Measurements from ENCODE around the gene RAMP1.

The RAMP1 gene

GRCh38 chr2:237820421-237820820 is 39.0 kb upstream of the RAMP1 start:
- TF ChIP-seq CTCF (IDR thresholded peaks at IDR 0.05; ENCODE audit: low read depth, low read length) (no peak), POLR2A (IDR thresholded peaks at IDR 0.05; ENCODE audit: extremely low read depth, insufficient read length) (no peak), MYC (IDR thresholded peaks at IDR 0.05; ENCODE audit: low read depth, low read length) (no peak), MAX (IDR thresholded peaks at IDR 0.05; ENCODE audit: low read depth, low read length) (no peak)
- no peak overlapping the region for H3K4me3 ChIP-seq (ENCODE audit: low read depth, low read length)
- DNase-seq (ENCODE audit: low read depth) = no peak

- no peak overlapping the region for H3K4me3 ChIP-seq (ENCODE audit: low read depth, low read length)
- DNase-seq (ENCODE audit: low read depth) = no peak
- TF ChIP-seq CTCF (IDR thresholded peaks at IDR 0.05; ENCODE audit: low read depth, low read length) (no peak), POLR2A (IDR thresholded peaks at IDR 0.05; ENCODE audit: extremely low read depth, insufficient read length) (no peak), MYC (IDR thresholded peaks at IDR 0.05; ENCODE audit: low read depth, low read length) (no peak), MAX (IDR thresholded peaks at IDR 0.05; ENCODE audit: low read depth, low read length) (no peak)
Observed at GRCh38 chr2:237823544-237823943, 35.9 kb upstream of the RAMP1 start.

- DNase-seq (ENCODE audit: low read depth) = no peak
- TF ChIP-seq MAX (IDR thresholded peaks at IDR 0.05; ENCODE audit: low read depth, low read length) = no peak
- TF ChIP-seq POLR2A (IDR thresholded peaks at IDR 0.05; ENCODE audit: extremely low read depth, insufficient read length) = no peak
- no peak for TF ChIP-seq MYC (IDR thresholded peaks at IDR 0.05; ENCODE audit: low read depth, low read length)
- TF ChIP-seq CTCF (IDR thresholded peaks at IDR 0.05; ENCODE audit: low read depth, low read length) = no peak
- no peak overlapping the region for H3K4me3 ChIP-seq (ENCODE audit: low read depth, low read length)
Observed at GRCh38 chr2:237824085-237824484, 35.3 kb upstream of the RAMP1 start.

GRCh38 chr2:237827421-237827987 is 31.9 kb upstream of the RAMP1 start:
- no peak overlapping the region for H3K4me3 ChIP-seq (ENCODE audit: low read depth, low read length)
- DNase-seq (ENCODE audit: low read depth) = no peak
- TF ChIP-seq MYC (IDR thresholded peaks at IDR 0.05; ENCODE audit: low read depth, low read length) = no peak

- H3K4me3 ChIP-seq (ENCODE audit: low read depth, low read length) = no peak overlapping the region
- TF ChIP-seq CTCF (IDR thresholded peaks at IDR 0.05; ENCODE audit: low read depth, low read length) = no peak
- TF ChIP-seq MAX (IDR thresholded peaks at IDR 0.05; ENCODE audit: low read depth, low read length) = no peak
- TF ChIP-seq MYC (IDR thresholded peaks at IDR 0.05; ENCODE audit: low read depth, low read length) = no peak
- no peak for TF ChIP-seq POLR2A (IDR thresholded peaks at IDR 0.05; ENCODE audit: extremely low read depth, insufficient read length)
- no peak for DNase-seq (ENCODE audit: low read depth)
Observed at GRCh38 chr2:237830522-237830921, 28.9 kb upstream of the RAMP1 start.

GRCh38 chr2:237833546-237833945 is 25.9 kb upstream of the RAMP1 start:
- DNase-seq (ENCODE audit: low read depth) = no peak
- no peak overlapping the region for H3K4me3 ChIP-seq (ENCODE audit: low read depth, low read length)
- TF ChIP-seq MAX (IDR thresholded peaks at IDR 0.05; ENCODE audit: low read depth, low read length) (no peak), MYC (IDR thresholded peaks at IDR 0.05; ENCODE audit: low read depth, low read length) (no peak), POLR2A (IDR thresholded peaks at IDR 0.05; ENCODE audit: extremely low read depth, insufficient read length) (no peak), CTCF (IDR thresholded peaks at IDR 0.05; ENCODE audit: low read depth, low read length) (no peak)

All from NB4 (cell line).